T1000 (cell line): Measurements from ENCODE around the gene FAM151A.

Experiments used
- DNase-seq: peaks from one replicate; lab custom pipeline; 2025; ENCODE audit warnings: mixed read lengths; lab: John Stamatoyannopoulos, UW

Gene FAM151A

GRCh38 chr1:54604051-54604450 is 19.3 kb downstream of the FAM151A start:
- DNase-seq: no peak

GRCh38 chr1:54603241-54603640 is 20.1 kb downstream of the FAM151A start:
- DNase-seq: no peak

DNA sequence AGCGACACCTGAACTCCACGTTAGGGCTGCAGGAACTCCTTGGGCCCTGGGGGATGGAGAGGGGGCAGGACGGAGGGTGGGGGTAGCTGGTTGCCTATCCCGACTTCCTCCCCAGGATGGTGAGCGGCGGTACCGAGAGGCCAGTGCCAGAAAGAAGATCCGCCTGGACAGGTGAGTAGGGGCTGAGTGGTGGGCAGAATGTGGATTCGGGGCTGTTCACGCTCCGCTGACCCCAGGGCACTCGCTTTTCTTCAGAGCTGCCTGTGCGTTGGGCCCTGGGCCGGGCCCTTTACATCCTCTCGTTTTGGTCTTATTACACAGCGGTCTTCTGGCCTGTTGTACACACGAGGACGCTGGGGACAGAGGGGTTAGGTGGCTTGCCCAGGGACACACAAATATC is 20.8 kb downstream of the FAM151A start:
- no peak for DNase-seq

DNA sequence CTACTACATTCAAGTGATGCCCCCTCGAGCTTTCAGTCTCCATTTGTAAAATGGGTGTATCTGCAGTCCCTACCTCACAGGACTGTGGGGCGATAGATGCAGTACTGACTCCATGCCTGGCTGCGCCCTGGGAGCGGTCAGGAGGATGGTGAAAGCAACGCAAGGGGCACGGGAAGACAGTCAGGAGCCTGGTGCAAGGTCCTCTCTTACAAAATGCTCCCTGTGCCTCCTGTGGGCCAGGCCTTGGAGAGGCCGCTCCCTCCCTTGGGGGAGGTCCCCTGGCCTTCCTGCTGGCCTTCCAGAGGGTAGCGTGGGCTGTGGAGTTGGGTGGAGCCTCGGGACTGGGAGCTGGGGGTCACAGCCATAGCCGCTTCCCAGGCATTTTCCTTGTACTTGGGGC is 21.6 kb downstream of the FAM151A start:
- no peak for DNase-seq

DNA sequence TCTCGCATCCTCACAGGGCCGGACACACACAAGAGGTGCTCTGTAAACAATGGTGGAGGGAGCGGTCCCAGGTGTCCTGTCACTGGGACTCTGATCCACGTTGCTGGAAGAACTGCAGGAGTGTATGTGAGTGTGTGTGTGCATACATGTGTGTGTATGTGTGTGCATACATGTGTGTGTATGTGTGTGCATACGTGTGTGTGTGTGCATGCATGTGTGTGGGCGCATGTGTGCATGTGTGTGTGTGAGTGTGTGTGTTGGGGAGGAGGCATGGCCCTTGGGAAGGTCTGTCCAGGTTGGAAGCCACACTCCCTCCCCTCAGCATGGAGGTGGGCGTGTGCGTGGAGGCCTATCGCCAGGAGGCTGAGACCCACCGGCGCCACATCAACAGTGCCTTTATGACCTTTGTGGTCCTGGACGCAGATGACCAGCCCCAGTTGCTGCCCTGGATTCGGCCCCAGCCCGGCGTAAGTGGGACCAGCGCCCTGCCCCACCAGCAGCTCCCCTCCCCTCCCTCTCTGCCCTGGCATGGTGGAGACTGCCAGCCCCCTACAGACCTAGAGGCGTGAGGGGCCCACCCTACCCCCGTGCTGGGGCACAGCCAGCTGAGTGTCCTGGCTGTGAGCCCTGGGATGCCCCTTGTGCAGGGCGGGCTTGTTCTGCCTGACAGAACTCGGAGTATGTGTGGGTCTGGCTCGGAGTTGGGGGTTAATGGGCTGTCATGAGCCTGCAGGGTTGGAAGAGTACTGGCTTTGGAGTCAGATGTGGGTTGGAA is 22.2 kb downstream of the FAM151A start:
- no peak for DNase-seq

- no peak for DNase-seq
These were observed 24.0 kb downstream of the FAM151A start for GRCh38 chr1:54599211-54599823.

DNA sequence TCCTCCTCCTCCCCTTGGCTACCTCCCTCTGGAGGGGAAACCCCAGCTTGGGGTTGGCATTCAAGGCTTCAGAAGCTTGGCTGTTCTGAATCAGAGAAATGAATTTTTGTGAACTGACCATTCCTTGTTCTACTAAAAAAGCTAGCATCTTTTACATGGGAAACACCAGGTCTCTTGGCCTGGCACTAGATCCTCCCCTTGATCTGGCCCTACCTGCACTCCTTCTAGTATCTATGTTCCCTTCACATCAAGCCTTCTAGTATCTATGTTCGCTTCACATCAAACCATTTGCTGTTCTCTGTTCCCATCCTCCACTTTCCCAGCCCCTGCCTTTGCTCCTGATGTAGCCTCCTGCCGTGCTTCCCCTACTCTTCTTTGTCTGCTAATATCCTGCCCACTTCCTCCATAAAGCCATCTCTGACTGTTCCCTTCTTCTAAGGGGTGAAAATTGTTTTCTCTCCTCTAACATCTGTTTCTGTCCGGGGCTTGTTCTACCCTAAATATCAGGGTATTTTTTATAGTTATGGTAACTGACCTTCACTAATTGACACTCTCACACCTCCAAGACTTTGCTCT is 25.8 kb downstream of the FAM151A start:
- DNase-seq: no peak

- no peak for DNase-seq
These were observed 26.6 kb downstream of the FAM151A start for GRCh38 chr1:54596756-54597155.

GRCh38 chr1:54595956-54596498 is 27.3 kb downstream of the FAM151A start:
- no peak for DNase-seq

GRCh38 chr1:54594463-54594862 is 28.9 kb downstream of the FAM151A start:
- DNase-seq: no peak

DNA sequence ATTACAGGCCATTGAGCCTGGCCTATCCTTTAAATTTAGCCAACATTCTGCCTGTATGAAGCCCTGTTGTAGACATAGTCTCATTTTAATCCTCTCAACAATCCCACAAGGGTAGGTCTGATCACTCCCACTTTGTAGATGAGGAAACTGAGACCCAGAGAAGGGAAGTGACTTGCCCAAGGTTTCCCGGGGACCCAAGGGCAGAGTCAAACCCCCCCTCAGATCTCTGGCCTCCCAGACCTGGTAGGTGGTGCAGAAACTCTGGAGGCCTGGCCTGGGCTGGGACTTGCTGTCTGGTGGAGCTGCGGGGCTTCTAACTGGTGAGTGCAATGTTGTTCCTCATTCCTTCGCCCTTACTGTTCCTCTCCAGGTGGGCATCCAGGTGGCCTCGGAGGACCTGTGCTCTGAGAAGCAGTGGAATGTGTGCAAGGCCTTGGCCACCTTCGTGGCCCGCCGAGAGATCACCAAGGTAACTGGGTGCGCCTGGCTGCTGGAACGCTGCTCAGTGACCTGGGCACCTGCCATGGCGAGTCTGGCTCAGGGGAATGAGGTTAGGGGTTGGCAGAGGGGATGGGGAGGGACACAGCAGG is 29.7 kb downstream of the FAM151A start:
- DNase-seq: no peak

DNA sequence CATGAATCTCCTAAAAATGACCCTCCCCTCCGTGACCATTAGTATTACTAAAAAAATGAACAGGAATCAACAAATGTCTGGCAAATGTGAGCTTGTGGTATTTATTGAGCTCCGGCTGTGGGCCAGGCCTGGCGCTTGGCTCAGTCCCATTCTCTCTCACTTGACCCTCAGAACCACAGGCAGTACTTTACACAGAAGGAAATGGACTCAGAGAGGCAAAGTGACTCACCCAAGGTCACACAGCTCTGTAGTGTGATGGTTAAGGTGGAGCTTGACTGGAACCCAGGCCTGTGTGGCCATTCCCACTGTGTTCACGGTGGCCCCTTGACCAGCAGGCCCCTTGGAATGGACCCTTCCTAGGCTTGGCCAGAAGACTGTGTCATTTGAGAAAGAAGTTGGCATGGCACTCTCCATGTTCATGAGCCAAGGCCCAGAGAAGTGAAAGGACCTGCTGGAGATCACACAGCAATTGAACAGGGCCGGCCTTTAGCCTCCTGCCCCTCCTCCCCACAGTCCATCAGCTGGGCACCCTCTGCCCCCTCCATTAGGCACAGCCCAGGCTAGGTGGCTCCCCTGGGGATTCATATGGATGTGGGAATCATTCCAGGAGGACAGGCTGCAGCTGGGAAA is 32.1 kb downstream of the FAM151A start:
- no peak for DNase-seq

DNA sequence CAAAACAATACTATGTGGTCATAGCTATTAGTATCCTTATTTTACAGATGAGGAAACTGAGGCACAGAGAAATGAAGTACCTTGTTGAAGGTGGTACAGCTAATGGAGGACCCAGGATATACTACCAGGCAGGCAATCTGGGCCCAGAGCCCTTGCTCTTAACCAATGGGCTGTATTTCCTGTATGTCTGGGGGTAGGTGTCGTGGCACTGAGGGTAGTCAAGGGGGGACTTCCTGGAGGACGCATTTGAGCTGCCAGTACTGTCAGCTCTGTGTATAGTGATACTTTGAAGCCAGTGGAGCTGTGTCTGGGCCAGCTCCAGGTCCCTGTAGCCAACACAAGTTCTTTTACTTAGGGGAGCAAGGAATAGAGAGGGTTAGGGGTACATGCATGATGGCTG is 34.9 kb downstream of the FAM151A start:
- no peak for DNase-seq

- no peak for DNase-seq
These were observed 37.9 kb downstream of the FAM151A start for GRCh38 chr1:54585181-54586066.

- DNase-seq: no peak
These were observed 38.8 kb downstream of the FAM151A start for GRCh38 chr1:54584575-54584974.

DNA sequence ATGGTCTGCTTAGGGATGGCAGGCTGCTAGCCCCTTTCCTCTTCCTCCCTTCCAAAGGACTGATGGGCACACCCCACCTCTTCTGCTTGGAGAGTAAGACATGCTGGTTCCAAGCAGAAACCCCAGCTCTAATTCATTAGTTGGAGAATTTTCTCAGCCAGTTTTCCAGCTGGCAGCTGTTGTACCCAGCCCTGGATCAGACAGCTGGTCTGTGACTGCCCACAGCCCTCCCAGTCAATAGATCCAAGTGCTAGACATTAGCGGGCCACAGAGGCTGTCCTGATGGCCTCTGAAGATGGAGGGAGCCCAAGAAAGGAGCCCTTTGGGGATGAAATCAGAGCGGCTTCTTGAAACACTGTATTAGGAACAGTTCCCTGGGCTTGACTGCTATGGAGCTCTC is 39.5 kb downstream of the FAM151A start:
- DNase-seq: no peak

DNA sequence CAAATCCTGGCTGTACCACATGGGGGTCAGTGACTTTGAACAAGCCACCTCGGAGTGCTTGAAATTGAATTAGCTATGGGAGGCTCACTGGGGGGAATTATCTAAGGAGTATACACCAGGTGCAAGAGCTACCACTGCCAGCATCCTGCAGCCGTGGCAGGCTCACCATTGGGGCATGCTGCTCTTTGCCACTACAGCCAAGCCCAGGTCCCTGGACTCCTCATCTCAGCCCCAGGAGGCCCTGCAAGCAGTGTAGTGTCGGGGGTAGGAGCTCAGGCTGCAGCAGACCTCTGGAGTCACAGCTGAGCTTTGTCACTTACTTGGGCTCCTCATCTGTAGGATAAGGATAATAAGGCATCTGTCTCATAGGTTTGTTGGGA is 40.0 kb downstream of the FAM151A start:
- DNase-seq: no peak

DNA sequence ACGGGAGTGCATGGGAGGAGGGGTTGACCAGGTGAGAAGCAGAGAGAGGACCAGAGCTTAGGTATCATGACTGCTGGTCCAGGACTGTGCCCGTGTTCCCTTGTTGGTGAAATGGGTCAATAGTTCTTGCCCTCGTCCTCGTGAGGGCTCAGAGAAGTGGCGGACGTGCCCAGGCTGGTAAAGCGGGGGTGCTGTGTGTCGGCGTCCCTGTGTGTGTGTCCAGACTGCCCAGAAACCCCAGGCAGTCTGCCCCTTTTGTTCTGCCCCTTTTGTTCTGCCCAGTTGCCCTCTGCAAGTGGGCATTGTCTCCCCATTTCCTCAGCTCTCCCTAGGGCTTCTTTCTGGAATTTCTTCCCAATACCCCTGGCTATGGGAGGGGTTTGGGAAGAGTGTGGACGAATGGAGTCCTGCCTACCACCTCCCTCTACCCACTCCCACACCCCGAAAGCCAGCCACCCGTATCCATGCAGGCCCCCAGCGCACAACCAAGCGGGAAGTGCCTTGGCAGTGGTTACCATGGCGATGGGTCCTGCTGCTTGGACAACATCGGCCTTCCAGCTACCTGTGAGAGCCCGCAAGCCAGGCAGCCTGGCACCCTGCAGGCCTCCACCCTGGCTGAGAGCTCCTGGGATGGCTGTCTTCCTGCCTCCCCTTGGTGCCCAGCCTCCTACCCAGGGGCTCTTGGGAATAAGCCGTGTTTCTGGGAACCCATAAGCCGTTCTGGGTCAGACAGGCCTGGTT is 40.6 kb downstream of the FAM151A start:
- no peak for DNase-seq

DNA sequence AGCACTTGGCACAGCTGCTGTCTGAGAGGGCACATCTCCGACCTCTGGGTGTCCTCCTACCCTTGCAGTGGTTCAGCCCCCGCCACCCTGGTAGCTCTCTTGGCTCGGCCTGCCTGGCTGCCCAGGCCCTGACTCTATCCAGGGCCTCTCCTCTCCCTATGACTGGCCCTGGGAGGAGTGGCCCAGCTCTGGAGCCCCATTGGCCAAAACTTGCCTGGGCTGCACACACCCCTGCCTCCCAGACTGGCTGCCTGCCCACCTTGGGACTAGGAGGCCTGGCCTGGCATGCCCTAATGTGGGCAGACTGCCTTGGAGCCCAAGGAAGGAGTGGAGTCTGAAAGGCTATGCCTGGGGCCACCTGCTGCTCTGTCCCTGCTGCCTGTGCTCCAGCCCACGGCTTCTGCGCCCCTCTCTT is 41.7 kb downstream of the FAM151A start:
- no peak for DNase-seq

GRCh38 chr1:54580856-54581550 is 42.3 kb downstream of the FAM151A start:
- DNase-seq: no peak
